Measurements from ENCODE around the gene BRWD1. TPM values are rescaled to one million over a fixed set of nuclear protein-coding genes. Genes with fewer than 3 reads are reported as not detected.

BRWD1 gene
- total and polyA plus RNA-seq, 2 of the 13 experiments (the other 11 are each of a cell fraction or from before 2014, with no cell fraction given): 13.9 to 28.0 TPM

DNA sequence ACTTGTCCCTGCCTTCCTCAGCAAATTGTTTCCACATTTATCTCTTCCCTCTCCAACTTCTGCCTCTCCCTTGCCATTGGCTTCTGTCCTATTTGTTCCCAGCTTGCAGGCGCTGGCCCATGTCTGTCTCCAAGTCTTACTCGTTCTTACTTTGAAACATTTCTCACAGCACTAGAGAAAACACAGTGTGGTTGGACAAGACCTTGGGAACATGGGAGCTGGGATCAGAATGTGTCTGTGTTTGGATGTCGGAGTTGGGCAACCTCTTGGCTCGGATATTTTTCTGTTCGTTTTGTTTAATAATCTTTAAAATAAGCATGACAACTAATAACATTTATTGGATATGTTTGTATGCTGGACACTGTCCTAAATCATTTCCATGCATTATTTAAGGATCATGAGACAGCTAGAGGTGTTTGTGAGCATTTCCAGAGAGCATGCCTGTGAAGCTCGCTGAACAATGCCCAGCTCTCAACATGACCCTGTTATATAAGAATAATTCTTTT lies 5.9 kb upstream of the BRWD1 start:
- no peak for ATAC-seq
- no TSS peak for BruUV-seq (replicated peaks)
- WGBS (ENCODE audit: low lambda C conversion rate): 47% methylated on average over 6 of the region's 6 CpGs

More for the DNA sequence above, 5.9 kb upstream of the BRWD1 start:
- Histone ChIP-seq H3K9ac (ENCODE audit: insufficient read depth, low read depth, low read length) (no peak overlapping the region; the same call in 1 of the 2 replicates), H3K27ac (ENCODE audit: extremely low read length, insufficient read depth, low read length) (peak overlapping the region; percentile 36), H3K4me1 (ENCODE audit: insufficient read depth, low read length) (peaks cover 56% of the 10 kb centered on the region), H3K27me3 (ENCODE audit: control insufficient read depth in 1 of 2, insufficient read depth in 2 of 2, low read length in 2 of 2) (no peaks in the 10 kb centered on the region; a peak in 1 of 5 replicates), H3K36me3 (replicated peaks in 1 of 2; ENCODE audit: control insufficient read depth in 1 of 2, insufficient read depth in 2 of 2, low read length in 2 of 2) (no peaks in the 10 kb centered on the region), H2AFZ (ENCODE audit: low read length) (no peak overlapping the region), H3K9me3 (ENCODE audit: low read length) (no peaks in the 10 kb centered on the region), H3K79me2 (ENCODE audit: insufficient read depth, low read length) (peaks cover 3% of the 10 kb centered on the region), H3K4me2 (ENCODE audit: low read depth, low read length) (peak overlapping the region; percentile 41; the same call in 1 of the 2 replicates), H3K4me3 (replicated peaks in 1 of 3; ENCODE audit: insufficient read depth in 1 of 3, low read depth in 2 of 3, low read length in 3 of 3) (no peak overlapping the region), H4K20me1 (ENCODE audit: insufficient read depth, low read length) (no peaks in the 10 kb centered on the region)
- ChIA-PET POLR2A (no interaction called here), CTCF (ENCODE audit: low intra/inter-chr PET ratio, low total read pairs) (no interaction called here)
- TF ChIP-seq GABPA (IDR thresholded peaks at IDR 0.05; ENCODE audit: low read depth, low read length) (no peak), GABPA (CRISPR knock-in tag; IDR thresholded peaks at IDR 0.05; ENCODE audit: low read depth) (no peak), ZEB1 (IDR thresholded peaks at IDR 0.05; ENCODE audit: insufficient replicate concordance, low read depth) (no peak), SRY (CRISPR knock-in tag; IDR thresholded peaks at IDR 0.05) (no peak), ZNF788 (CRISPR knock-in tag; IDR thresholded peaks at IDR 0.05; ENCODE audit: borderline replicate concordance) (no peak), FOXC1 (CRISPR knock-in tag; IDR thresholded peaks at IDR 0.05; ENCODE audit: borderline replicate concordance) (no peak), MAZ (IDR thresholded peaks at IDR 0.05; ENCODE audit: borderline replicate concordance, low read depth, low read length) (no peak), MAZ (CRISPR knock-in tag; IDR thresholded peaks at IDR 0.05; ENCODE audit: low read depth) (no peak), ZBTB20 (CRISPR knock-in tag; IDR thresholded peaks at IDR 0.05; ENCODE audit: borderline replicate concordance, low read depth) (no peak), ZNF33B (CRISPR knock-in tag; IDR thresholded peaks at IDR 0.05) (no peak), CC2D1A (CRISPR knock-in tag; IDR thresholded peaks at IDR 0.05) (no peak)
- TF ChIP-seq, protein P1, sequence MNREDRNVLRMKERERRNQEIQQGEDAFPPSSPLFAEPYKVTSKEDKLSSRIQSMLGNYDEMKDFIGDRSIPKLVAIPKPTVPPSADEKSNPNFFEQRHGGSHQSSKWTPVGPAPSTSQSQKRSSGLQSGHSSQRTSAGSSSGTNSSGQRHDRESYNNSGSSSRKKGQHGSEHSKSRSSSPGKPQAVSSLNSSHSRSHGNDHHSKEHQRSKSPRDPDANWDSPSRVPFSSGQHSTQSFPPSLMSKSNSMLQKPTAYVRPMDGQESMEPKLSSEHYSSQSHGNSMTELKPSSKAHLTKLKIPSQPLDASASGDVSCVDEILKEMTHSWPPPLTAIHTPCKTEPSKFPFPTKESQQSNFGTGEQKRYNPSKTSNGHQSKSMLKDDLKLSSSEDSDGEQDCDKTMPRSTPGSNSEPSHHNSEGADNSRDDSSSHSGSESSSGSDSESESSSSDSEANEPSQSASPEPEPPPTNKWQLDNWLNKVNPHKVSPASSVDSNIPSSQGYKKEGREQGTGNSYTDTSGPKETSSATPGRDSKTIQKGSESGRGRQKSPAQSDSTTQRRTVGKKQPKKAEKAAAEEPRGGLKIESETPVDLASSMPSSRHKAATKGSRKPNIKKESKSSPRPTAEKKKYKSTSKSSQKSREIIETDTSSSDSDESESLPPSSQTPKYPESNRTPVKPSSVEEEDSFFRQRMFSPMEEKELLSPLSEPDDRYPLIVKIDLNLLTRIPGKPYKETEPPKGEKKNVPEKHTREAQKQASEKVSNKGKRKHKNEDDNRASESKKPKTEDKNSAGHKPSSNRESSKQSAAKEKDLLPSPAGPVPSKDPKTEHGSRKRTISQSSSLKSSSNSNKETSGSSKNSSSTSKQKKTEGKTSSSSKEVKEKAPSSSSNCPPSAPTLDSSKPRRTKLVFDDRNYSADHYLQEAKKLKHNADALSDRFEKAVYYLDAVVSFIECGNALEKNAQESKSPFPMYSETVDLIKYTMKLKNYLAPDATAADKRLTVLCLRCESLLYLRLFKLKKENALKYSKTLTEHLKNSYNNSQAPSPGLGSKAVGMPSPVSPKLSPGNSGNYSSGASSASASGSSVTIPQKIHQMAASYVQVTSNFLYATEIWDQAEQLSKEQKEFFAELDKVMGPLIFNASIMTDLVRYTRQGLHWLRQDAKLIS (CRISPR knock-in tag; IDR thresholded peaks at IDR 0.05): no peak
- TF ChIP-seq, protein P2, sequence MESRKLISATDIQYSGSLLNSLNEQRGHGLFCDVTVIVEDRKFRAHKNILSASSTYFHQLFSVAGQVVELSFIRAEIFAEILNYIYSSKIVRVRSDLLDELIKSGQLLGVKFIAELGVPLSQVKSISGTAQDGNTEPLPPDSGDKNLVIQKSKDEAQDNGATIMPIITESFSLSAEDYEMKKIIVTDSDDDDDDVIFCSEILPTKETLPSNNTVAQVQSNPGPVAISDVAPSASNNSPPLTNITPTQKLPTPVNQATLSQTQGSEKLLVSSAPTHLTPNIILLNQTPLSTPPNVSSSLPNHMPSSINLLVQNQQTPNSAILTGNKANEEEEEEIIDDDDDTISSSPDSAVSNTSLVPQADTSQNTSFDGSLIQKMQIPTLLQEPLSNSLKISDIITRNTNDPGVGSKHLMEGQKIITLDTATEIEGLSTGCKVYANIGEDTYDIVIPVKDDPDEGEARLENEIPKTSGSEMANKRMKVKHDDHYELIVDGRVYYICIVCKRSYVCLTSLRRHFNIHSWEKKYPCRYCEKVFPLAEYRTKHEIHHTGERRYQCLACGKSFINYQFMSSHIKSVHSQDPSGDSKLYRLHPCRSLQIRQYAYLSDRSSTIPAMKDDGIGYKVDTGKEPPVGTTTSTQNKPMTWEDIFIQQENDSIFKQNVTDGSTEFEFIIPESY (CRISPR knock-in tag; IDR thresholded peaks at IDR 0.05): no peak
- intact Hi-C loops (cut with micrococcal nuclease; ENCODE audit: unreplicated experiment) (no loop called here), in situ Hi-C loops (cut with HindIII; ENCODE audit: extremely low pct_ligation_motif_present, low pct_unique_long_range_greater_than_20kb) (no loop called here)
- FAIRE-seq: no peak
- no peak for DNase-seq (ENCODE audit: low spot score)
